Hepatic stellate cell (primary cell): ENCODE measurements around the gene NUP50.

Source experiments
- DNase-seq: peaks from one replicate; pipeline ENCODE4 v3.0.0; 2011; ENCODE audit warnings: low spot score

NUP50 gene

GRCh38 chr22:45194686-45195085 lies 31.0 kb downstream of the NUP50 start:
- no peak for DNase-seq

GRCh38 chr22:45195616-45196015 lies 31.9 kb downstream of the NUP50 start:
- DNase-seq, result no peak

DNA sequence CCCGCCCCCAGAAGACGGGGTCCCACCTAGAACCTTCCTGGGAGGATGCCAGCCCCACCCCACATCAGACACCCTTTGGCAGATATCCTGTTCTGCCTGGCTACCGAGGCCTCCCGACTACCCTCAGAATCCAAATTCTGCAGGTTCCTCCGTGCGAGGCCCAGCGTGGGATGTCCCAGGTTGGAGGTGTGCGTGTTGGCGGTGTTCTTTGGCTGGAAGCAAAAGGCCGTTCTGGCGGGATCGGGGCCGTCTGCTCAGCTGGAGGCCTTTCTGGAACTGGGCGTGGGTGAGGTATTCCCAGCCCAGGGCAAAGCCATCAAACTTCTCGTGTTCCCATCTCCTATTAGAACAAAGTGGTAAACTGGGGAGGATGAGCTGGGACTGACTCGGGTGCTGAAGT lies 32.6 kb downstream of the NUP50 start:
- no peak for DNase-seq

DNA sequence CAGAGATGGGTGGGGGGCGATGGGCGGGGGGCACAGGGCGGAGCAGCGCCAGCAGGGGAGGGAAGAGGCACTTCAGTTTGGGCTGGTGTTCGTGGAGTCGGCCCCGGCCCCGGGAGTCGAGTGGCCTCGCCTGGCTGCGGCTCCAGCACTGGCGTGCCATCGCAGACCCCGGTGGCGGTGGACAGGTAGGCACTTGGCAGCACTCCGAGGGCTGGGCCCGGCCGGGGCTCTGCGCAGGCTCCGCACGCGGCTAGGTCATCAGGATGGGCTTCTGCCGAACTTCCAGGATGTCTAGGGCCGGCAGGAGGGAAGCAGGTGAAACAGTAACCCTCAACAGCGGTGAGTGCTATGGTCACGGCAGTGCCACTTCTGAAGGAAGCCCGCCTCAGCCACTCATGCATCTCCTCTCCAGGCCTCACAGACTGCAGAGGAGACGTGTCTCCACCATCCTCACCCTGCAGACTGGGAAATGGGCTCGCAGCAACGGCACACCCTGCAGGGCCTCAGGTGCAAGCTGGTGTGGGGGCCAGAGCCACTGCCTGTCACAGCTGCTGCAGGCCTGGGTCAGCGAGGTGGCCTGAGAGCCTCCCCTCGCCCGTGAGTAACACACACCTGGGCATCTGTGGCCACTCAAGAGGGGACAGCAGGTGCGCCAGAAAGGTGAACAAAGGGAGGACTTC lies 33.3 kb downstream of the NUP50 start:
- DNase-seq, result no peak

DNA sequence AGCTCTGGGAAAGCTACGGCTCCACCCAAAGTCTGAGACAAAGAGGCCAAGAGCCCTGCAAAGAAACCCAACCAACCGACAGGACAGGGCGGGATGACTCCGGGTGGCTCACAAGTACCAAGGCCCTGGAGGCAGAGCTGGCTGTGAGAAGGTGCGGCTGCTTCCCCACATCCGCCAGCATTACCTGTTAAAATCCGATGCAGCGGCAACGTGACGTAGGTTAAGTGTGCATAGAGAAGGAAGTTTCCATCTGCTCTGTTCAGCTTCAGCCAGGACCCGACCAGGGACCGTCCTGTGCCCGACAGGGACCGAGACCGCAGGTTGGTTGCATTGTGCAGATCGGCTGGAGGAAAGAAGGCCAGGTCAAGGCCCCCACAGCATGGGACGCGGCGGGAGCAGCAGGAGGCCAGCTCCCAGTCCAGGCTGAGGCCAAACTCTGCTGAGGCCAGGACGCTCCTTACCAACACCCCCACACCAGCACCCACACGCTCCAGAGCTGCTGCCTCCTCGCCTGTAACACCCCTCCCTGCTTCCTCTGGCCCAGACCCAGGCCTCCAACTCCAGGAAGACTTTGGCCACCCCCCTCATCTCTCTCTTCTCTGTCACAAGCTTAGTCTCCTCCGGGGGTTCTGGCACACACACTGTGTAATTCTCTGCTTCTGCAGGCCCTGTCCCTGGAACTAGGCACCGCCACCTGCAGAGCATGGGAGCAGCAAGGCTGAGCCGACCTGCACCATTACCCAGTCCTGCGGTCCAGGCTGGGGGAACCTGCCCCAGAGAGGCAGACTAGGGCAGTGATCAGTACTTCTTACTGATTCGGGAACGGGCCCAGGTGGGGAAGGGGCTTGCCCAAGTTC lies 34.1 kb downstream of the NUP50 start:
- DNase-seq, result no peak

- DNase-seq, result no peak
Measured at GRCh38 chr22:45198463-45198795, 34.7 kb downstream of the NUP50 start.

- DNase-seq, result no peak
Measured at GRCh38 chr22:45199723-45200122, 36.0 kb downstream of the NUP50 start.

- no peak for DNase-seq
Measured at GRCh38 chr22:45200230-45200629, 36.5 kb downstream of the NUP50 start.

GRCh38 chr22:45200860-45201511 lies 37.3 kb downstream of the NUP50 start:
- peak; percentile 74 for DNase-seq

DNA sequence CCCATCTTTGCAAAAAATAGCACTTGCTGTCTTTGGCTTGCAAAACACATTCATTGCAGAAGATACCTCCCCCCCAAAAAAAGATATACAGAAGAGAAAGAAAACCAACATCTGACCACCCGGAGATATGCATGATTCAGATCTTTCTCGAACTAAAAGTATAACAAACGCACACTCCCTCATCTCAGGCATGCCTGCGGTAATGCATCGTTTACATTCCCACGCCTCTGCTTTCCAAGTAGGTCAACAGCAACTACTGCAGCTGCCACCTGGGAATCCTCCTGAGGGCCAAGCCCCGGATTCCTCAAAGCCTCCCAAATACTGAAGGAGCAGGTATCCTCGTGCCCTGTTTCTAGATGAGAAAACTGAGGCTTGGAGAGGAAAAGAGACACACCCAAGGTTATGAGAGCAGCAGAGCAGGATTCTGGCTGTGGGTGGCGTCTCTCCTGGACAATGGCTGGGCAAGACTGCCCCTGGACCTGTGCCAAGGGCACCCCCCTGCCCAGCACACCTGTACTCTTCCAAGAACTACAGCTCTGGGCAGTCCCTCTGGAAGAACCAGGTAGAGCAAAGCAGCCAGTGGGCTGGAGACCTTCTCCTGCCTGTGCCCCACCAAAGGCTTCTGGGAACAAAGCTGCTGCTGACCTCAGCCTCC lies 38.1 kb downstream of the NUP50 start:
- DNase-seq, result peak; percentile 86

GRCh38 chr22:45202333-45203149 lies 38.8 kb downstream of the NUP50 start:
- no peak for DNase-seq

DNA sequence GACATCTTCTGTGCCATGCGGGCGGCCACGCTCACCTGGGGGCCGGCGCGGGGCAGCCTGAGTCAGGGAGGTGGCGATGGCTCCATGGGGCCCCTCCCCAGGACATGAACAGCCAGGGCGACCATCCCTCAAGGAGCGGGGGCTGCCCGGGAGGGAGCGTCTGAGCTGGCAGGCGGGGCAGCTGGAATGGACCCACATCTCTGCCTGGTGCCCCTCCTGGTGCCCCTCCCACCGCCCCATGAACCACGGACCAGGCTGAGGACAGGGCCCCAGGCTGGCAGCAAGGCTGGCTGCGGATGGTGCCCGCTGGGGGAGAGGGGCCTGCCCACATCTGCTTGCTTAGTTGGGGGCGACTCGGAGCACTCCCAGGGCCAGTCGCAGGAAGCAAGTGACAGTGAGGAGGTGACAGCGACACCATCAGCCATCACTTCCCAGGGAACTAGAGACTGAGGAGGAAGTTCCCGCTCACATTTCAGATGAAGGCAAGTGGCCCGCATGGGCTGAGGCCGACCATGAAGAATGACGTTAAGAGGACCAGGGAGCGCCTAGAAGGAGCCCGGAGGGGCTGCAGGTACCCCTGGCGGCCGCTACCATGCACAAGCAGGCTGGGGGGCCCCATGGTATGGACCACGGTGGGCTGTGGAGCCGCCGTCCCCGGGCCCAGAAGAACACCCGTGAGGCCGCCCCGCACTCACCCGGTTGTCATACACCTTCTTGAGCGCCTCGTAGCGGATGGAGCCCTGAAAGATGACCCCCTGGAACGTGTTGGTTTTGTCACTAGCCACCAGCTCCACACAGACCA lies 39.6 kb downstream of the NUP50 start:
- no peak for DNase-seq

DNA sequence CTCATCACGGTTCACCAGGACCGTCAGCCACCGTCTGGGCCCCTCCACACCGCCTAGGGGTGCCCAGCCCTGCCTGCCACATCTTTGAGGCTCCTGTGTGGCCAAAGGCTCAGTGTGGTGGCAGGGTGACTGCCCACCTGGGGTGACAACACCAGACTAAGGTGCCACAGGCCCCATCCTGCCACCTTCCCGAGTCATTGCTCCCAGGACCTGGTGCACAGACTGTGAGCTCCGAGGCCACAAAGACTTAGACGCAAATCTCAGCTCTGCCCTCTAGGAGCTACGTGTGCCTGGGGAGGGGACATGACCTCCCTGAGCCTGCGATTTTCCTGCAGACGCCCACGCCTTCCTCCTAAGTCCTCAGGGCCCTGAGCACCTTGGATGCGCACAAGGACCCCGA lies 40.5 kb downstream of the NUP50 start:
- no peak for DNase-seq

GRCh38 chr22:45204819-45205218 lies 41.1 kb downstream of the NUP50 start:
- no peak for DNase-seq

GRCh38 chr22:45205276-45205925 lies 41.7 kb downstream of the NUP50 start:
- no peak for DNase-seq

GRCh38 chr22:45206233-45206632 lies 42.5 kb downstream of the NUP50 start:
- no peak for DNase-seq

DNA sequence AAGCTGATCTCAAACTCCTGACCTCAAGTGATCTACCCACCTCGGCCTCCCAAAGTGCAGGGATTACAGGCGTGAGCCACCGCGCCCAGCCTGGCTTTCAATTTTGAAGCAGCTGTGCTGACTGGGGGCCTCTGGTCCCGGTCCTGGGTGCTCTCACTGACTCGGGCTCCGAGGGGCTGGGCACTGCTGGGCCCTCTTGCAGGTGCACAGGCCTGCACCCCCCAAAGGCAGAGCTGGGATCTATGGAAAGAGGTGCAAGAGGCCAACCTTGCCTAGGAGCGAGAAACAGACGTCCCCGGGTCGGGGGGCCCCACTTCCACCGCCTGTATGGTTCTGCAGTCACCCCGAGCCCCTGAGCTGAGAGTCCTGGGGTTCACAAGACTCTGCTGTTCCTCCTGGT lies 43.8 kb downstream of the NUP50 start:
- DNase-seq, result no peak

DNA sequence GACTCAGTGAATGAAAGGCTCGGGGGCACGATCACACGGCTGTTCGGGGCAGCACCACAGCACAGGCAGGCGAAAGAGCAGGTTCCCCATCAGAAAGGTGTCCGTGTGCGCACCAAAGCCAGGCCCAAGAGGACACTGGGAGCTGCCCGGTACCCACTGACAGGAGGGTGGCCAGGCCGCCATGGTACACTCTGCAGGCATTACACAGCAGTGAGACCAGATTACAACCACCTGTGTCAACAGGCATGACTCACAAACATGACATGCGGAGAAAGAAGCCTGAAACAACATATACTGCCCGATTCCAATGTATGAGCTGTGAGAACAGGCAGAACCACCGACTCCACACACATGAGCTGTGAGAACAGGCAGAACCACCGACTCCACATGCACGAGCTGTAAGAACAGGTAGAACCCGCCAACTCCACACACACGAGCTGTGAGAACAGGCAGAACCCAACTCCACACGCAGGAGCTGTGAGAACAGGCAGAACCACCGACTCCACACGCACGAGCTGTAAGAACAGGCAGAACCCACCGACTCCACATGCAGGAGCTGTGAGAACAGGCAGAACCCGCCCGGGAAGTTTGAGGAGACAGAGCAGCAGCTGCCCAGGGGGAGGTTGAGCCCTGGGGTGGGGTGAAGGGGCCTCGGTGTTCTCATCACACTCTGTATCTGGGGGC lies 44.4 kb downstream of the NUP50 start:
- DNase-seq, result peak; percentile 62

DNA sequence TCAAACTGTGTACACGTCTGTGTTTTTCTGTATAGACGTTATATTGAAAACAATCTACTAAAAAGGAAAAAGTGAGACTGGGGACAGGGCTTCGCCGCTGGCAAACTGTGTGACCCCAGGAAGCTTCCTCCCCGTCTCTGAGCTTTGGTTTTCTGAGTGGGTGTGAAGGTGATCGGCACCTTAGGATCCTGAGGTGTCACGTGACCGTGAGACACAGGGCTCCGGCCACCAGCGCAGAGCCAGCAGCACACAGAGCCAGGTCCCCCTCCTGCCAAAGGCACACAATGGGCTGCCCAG lies 44.9 kb downstream of the NUP50 start:
- no peak for DNase-seq
